ENCODE data around the gene UVRAG. TPM values are rescaled to one million over a fixed set of nuclear protein-coding genes. Genes with fewer than 3 reads are reported as not detected.

Gene UVRAG
- total and polyA plus RNA-seq, 4 donors: 4.4 to 15.1 (median 10.0) TPM

DNA sequence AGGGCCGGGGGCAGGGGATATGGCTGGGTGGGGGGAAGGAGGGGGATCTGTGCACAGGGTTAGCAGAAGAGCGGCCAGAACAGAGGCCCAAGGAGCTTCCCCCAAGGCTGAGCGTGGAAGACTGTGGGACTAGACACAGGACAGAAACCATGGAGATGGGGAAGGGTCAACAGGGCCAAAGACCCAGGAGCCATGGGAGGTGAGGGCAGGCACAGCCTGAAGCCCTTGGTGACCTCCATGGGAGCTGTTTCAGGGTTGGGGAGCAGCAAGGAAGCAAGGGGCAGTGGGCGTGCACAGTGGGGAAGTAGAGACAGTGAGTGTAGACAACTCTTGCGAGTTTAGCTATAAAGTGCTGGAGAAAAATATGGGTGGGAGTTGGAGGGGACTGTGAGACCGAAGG, 334.7 kb downstream of the UVRAG start (continued):
- TF ChIP-seq, protein P1, sequence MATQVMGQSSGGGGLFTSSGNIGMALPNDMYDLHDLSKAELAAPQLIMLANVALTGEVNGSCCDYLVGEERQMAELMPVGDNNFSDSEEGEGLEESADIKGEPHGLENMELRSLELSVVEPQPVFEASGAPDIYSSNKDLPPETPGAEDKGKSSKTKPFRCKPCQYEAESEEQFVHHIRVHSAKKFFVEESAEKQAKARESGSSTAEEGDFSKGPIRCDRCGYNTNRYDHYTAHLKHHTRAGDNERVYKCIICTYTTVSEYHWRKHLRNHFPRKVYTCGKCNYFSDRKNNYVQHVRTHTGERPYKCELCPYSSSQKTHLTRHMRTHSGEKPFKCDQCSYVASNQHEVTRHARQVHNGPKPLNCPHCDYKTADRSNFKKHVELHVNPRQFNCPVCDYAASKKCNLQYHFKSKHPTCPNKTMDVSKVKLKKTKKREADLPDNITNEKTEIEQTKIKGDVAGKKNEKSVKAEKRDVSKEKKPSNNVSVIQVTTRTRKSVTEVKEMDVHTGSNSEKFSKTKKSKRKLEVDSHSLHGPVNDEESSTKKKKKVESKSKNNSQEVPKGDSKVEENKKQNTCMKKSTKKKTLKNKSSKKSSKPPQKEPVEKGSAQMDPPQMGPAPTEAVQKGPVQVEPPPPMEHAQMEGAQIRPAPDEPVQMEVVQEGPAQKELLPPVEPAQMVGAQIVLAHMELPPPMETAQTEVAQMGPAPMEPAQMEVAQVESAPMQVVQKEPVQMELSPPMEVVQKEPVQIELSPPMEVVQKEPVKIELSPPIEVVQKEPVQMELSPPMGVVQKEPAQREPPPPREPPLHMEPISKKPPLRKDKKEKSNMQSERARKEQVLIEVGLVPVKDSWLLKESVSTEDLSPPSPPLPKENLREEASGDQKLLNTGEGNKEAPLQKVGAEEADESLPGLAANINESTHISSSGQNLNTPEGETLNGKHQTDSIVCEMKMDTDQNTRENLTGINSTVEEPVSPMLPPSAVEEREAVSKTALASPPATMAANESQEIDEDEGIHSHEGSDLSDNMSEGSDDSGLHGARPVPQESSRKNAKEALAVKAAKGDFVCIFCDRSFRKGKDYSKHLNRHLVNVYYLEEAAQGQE (IDR thresholded peaks at IDR 0.05): no peak

DNA sequence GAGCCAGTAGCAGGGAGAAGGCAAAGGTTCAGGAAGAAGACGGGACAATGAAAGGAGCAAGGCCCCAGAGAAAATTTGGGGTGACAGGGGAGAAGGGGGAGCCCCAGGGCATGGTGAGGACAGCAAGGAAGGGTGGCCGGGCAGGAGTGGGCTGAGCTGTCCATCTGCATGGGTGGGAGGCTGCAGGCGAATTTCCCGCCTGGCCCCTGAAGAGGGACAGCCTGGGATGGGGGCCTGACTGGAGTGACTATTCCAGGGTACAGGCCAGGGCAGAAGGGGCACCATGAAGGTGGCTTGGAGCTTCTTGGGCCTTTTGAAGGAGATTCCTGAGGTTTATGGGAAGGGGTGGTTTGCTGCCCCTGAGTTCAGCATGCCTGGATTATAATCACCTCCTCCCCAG, 335.1 kb downstream of the UVRAG start:
- Histone ChIP-seq H3K9ac (ENCODE audit: low read depth in 1 of 2, low read length in 2 of 2) (no peak overlapping the region), H3K27me3 (ENCODE audit: control insufficient read depth in 4 of 4, insufficient read depth in 4 of 4, low read length in 3 of 4) (no peaks in the 10 kb centered on the region), H3K27ac (ENCODE audit: low read depth in 1 of 2, low read length in 2 of 2) (no peak overlapping the region), H3K9me3 (ENCODE audit: control insufficient read depth in 4 of 4, low read length in 3 of 4) (no peaks in the 10 kb centered on the region), H3K4me3 (ENCODE audit: low read depth in 1 of 3, low read length in 3 of 3) (no peak overlapping the region), H3K4me1 (ENCODE audit: control insufficient read depth in 4 of 4, insufficient read depth in 4 of 4, low read length in 3 of 4) (peaks cover 0 to 9% (median 5%) of the 10 kb centered on the region in 4 donors), H3K36me3 (ENCODE audit: control insufficient read depth in 4 of 4, insufficient read depth in 3 of 4, low read depth in 1 of 4, low read length in 3 of 4) (no peaks in the 10 kb centered on the region)
- no peak for DNase-seq (ENCODE audit: low spot score)
- TF ChIP-seq RXRA (IDR thresholded peaks at IDR 0.05) (no peak), NR2F2 (IDR thresholded peaks at IDR 0.05) (no peak), FOXA1 (IDR thresholded peaks at IDR 0.05) (no peak), TAF1 (conservative IDR thresholded peaks at IDR 0.05) (no peak), YY1 (IDR thresholded peaks at IDR 0.05) (no peak), SP1 (IDR thresholded peaks at IDR 0.05) (no peak), GABPA (IDR thresholded peaks at IDR 0.05 in 1 of 2, conservative IDR thresholded peaks at IDR 0.05 in 1 of 2) (no peak), RAD21 (IDR thresholded peaks at IDR 0.05) (no peak)
- TF ChIP-seq, protein P2, sequence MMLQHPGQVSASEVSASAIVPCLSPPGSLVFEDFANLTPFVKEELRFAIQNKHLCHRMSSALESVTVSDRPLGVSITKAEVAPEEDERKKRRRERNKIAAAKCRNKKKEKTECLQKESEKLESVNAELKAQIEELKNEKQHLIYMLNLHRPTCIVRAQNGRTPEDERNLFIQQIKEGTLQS (IDR thresholded peaks at IDR 0.05): no peak
- TF ChIP-seq, protein P3, sequence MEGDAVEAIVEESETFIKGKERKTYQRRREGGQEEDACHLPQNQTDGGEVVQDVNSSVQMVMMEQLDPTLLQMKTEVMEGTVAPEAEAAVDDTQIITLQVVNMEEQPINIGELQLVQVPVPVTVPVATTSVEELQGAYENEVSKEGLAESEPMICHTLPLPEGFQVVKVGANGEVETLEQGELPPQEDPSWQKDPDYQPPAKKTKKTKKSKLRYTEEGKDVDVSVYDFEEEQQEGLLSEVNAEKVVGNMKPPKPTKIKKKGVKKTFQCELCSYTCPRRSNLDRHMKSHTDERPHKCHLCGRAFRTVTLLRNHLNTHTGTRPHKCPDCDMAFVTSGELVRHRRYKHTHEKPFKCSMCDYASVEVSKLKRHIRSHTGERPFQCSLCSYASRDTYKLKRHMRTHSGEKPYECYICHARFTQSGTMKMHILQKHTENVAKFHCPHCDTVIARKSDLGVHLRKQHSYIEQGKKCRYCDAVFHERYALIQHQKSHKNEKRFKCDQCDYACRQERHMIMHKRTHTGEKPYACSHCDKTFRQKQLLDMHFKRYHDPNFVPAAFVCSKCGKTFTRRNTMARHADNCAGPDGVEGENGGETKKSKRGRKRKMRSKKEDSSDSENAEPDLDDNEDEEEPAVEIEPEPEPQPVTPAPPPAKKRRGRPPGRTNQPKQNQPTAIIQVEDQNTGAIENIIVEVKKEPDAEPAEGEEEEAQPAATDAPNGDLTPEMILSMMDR (IDR thresholded peaks at IDR 0.05; ENCODE audit: low read depth, low read length, missing input control): no peak
- TF ChIP-seq, protein P1 (IDR thresholded peaks at IDR 0.05): no peak
- 96% methylated on average over 4 of the region's 4 CpGs for WGBS
